Measurements from ENCODE around the gene SMOC2. TPM values are rescaled to one million over a fixed set of nuclear protein-coding genes. Genes with fewer than 3 reads are reported as not detected.

The SMOC2 gene
- total and polyA plus RNA-seq, 2 experiments from 2014 or later, result 1.9 to 3.2 TPM

DNA sequence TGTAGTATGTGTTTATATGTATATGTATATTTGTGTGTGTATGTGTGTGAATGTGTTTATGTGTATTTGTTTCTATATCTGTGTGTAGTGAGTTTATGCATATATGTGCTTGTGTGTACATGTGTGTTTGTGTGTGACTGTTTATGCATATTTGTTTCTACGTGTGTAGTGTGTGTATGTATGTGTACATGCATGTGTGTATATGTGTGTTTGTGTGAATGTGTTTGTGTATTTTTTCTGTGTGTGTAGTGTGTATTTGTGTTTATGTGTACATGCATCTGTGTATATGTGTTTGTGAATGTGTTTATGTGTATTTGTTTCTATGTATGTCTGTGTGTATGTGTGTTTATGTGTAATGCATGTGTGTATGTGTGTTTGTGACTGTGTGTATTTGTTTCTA is 12.1 kb upstream of the SMOC2 start:
- Histone ChIP-seq H3K4me1 (ENCODE audit: low read depth) (no peaks in the 10 kb centered on the region), H3K27me3 (peaks cover 11% of the 10 kb centered on the region), H3K27ac (no peak overlapping the region), H3K9me3 (ENCODE audit: low read depth) (no peaks in the 10 kb centered on the region), H3K4me3 (no peak overlapping the region), H3K36me3 (no peaks in the 10 kb centered on the region)
- DNase-seq (ENCODE audit: low read depth in 1 of 2, low spot score in 1 of 2), result no peak
- TF ChIP-seq, protein P1, sequence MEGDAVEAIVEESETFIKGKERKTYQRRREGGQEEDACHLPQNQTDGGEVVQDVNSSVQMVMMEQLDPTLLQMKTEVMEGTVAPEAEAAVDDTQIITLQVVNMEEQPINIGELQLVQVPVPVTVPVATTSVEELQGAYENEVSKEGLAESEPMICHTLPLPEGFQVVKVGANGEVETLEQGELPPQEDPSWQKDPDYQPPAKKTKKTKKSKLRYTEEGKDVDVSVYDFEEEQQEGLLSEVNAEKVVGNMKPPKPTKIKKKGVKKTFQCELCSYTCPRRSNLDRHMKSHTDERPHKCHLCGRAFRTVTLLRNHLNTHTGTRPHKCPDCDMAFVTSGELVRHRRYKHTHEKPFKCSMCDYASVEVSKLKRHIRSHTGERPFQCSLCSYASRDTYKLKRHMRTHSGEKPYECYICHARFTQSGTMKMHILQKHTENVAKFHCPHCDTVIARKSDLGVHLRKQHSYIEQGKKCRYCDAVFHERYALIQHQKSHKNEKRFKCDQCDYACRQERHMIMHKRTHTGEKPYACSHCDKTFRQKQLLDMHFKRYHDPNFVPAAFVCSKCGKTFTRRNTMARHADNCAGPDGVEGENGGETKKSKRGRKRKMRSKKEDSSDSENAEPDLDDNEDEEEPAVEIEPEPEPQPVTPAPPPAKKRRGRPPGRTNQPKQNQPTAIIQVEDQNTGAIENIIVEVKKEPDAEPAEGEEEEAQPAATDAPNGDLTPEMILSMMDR (IDR thresholded peaks at IDR 0.05; ENCODE audit: low read depth, low read length), result no peak

DNA sequence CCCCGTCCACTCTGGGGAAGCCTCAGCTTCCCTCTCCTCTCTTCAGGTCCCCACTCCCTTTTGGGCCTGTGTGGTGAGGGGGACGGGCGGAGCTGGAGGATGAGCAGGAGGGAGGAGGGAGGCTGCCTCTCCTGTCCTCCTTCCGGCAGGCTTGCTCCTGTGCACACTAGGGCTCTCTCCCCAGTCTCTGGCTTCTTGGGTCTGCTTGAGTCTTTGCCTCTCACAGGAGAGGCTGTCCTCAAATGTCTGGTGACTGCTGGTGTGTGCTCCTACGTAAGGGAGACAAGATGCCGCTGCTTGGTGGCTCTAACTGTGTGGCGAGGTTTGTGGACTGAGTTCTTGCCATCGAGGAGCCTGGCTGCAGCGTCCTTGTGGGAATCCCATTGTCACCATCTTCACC is 8.8 kb upstream of the SMOC2 start:
- no peak overlapping the region for H3K4me3 ChIP-seq
- no peak for DNase-seq (ENCODE audit: low read depth in 1 of 2, low spot score in 1 of 2)
- peaks cover 22% of the 10 kb centered on the region for H3K27me3 ChIP-seq

DNA sequence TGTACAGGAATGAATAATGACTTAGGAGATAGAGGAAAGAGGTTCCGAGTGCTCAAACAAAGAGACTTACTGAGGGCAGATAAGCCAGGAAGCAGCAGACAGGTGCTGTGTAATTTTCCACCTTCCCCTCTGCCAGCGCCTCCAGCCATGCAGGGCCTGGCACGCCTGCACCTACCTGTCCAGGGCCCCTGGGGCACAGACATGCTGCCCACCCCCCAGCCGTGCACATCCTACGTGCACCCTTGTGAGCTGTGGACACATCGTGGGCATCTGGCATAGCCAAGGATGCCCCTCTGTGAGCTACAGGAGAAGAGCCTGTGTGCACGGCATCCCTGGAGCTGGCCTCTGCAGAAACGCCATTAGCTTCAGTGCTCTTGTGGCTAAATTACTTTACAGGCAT is 7.1 kb upstream of the SMOC2 start:
- H3K27ac ChIP-seq, result no peak overlapping the region
- peaks cover 35% of the 10 kb centered on the region for H3K27me3 ChIP-seq
- DNase-seq (ENCODE audit: low read depth in 1 of 2, low spot score in 1 of 2), result no peak
- no peaks in the 10 kb centered on the region for H3K9me3 ChIP-seq (ENCODE audit: low read depth)
- TF ChIP-seq, protein P1 (IDR thresholded peaks at IDR 0.05; ENCODE audit: low read depth, low read length), result no peak
- no peak overlapping the region for H3K4me3 ChIP-seq
- no peaks in the 10 kb centered on the region for H3K4me1 ChIP-seq (ENCODE audit: low read depth)
- H3K36me3 ChIP-seq, result no peaks in the 10 kb centered on the region

More for the DNA sequence above, 8.8 kb upstream of the SMOC2 start:
- no peaks in the 10 kb centered on the region for H3K4me1 ChIP-seq (ENCODE audit: low read depth)
- no peak overlapping the region for H3K27ac ChIP-seq
- H3K9me3 ChIP-seq (ENCODE audit: low read depth), result no peaks in the 10 kb centered on the region
- H3K36me3 ChIP-seq, result no peaks in the 10 kb centered on the region
- TF ChIP-seq, protein P1 (IDR thresholded peaks at IDR 0.05; ENCODE audit: low read depth, low read length), result no peak

- Histone ChIP-seq H3K9me3 (ENCODE audit: low read depth) (no peaks in the 10 kb centered on the region), H3K36me3 (no peaks in the 10 kb centered on the region), H3K27ac (no peak overlapping the region), H3K4me3 (no peak overlapping the region), H3K27me3 (peaks cover 41% of the 10 kb centered on the region), H3K4me1 (ENCODE audit: low read depth) (no peaks in the 10 kb centered on the region)
- DNase-seq (ENCODE audit: low read depth in 1 of 2, low spot score in 1 of 2), result no peak
- TF ChIP-seq, protein P1 (IDR thresholded peaks at IDR 0.05; ENCODE audit: low read depth, low read length), result no peak
These were observed 6.5 kb upstream of the SMOC2 start for GRCh38 chr6:168434505-168434904.

GRCh38 chr6:168437751-168438150 is 3.2 kb upstream of the SMOC2 start:
- TF ChIP-seq, protein P1 (IDR thresholded peaks at IDR 0.05; ENCODE audit: low read depth, low read length), result no peak
- Histone ChIP-seq H3K4me1 (ENCODE audit: low read depth) (no peaks in the 10 kb centered on the region), H3K36me3 (no peaks in the 10 kb centered on the region), H3K27me3 (peaks cover 63% of the 10 kb centered on the region), H3K27ac (no peak overlapping the region), H3K4me3 (no peak overlapping the region), H3K9me3 (ENCODE audit: low read depth) (no peaks in the 10 kb centered on the region)
- DNase-seq (ENCODE audit: low read depth in 1 of 2, low spot score in 1 of 2), result no peak

Measured in cardiac muscle cell (in vitro differentiated cells and primary cell).